Measurements from ENCODE around the gene ST8SIA2. TPM values are rescaled to one million over a fixed set of nuclear protein-coding genes. Genes with fewer than 3 reads are reported as not detected.

Gene ST8SIA2
- total RNA-seq, 1 donor from 2014 or later: 27.4 TPM

DNA sequence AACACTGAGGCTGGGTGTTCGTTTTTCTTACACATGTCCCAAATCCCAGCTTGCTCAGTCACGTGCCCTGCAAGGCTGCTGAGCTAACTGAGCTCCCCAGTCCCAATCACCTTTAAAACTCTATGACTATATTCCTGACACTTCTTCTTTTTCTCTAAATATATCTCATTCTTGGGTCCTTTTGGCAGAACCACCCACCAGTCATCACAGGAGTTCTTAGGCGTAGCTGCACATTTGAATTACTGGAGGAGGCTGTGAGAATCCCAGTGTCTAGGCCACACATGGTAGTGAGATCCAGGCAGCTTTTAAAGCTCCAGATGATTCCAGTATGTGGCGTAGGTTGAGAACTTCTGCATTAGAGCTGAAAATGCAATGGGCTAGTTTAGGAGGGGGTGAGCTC lies 66.3 kb downstream of the ST8SIA2 start:
- no peaks in the 10 kb centered on the region for H3K27me3 Mint-ChIP-seq (ENCODE audit: low read depth)
- no peak for DNase-seq (ENCODE audit: low read depth, low spot score)
- H3K9me3 Mint-ChIP-seq: no peaks in the 10 kb centered on the region
- H3K36me3 Mint-ChIP-seq (ENCODE audit: low read depth): peaks cover 21% of the 10 kb centered on the region
- TF ChIP-seq, protein P1, sequence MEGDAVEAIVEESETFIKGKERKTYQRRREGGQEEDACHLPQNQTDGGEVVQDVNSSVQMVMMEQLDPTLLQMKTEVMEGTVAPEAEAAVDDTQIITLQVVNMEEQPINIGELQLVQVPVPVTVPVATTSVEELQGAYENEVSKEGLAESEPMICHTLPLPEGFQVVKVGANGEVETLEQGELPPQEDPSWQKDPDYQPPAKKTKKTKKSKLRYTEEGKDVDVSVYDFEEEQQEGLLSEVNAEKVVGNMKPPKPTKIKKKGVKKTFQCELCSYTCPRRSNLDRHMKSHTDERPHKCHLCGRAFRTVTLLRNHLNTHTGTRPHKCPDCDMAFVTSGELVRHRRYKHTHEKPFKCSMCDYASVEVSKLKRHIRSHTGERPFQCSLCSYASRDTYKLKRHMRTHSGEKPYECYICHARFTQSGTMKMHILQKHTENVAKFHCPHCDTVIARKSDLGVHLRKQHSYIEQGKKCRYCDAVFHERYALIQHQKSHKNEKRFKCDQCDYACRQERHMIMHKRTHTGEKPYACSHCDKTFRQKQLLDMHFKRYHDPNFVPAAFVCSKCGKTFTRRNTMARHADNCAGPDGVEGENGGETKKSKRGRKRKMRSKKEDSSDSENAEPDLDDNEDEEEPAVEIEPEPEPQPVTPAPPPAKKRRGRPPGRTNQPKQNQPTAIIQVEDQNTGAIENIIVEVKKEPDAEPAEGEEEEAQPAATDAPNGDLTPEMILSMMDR (conservative IDR thresholded peaks at IDR 0.05): no peak
- H3K27ac Mint-ChIP-seq (ENCODE audit: unreplicated experiment): no peak overlapping the region
- H3K4me3 Mint-ChIP-seq: no peak overlapping the region
- H3K4me1 Mint-ChIP-seq: no peaks in the 10 kb centered on the region

DNA sequence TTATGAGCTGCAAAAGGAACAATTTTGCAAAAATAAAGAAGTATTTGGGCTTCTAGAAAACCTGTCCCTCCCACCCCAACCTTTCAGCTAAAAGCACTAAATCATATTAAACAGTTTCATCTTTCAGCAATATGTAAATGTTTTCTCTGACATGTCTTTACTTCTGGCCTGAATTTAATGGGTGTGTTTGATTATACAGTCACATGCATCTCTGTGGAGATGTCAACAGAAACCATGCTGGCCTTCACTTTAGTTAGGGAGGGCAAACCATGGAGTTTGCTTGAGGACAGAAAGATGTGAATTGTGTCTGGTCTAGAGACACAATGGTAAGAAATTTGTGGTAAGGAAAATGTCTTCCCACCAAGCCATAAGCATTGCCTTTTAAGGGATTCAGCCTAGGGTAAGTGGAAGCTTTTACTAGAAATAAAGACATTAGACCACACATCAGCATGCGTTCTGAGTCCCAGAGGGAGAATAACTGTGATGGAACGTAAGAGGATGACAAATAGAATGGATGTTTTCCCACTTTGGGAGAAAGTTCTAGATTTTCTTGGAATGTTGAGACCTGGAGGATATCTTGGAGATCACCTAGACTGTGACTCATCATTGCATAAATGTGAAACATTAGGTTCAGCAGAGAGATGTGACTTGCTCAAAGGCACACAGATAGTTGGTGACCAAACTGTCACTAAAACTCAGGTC lies 68.9 kb downstream of the ST8SIA2 start:
- TF ChIP-seq, protein P1 (conservative IDR thresholded peaks at IDR 0.05): no peak
- H3K4me1 Mint-ChIP-seq: no peaks in the 10 kb centered on the region
- H3K36me3 Mint-ChIP-seq (ENCODE audit: low read depth): peaks cover 35% of the 10 kb centered on the region
- H3K4me3 Mint-ChIP-seq: no peak overlapping the region
- H3K27ac Mint-ChIP-seq (ENCODE audit: unreplicated experiment): no peak overlapping the region
- DNase-seq (ENCODE audit: low read depth, low spot score): no peak
- no peaks in the 10 kb centered on the region for H3K9me3 Mint-ChIP-seq
- H3K27me3 Mint-ChIP-seq (ENCODE audit: low read depth): no peaks in the 10 kb centered on the region

DNA sequence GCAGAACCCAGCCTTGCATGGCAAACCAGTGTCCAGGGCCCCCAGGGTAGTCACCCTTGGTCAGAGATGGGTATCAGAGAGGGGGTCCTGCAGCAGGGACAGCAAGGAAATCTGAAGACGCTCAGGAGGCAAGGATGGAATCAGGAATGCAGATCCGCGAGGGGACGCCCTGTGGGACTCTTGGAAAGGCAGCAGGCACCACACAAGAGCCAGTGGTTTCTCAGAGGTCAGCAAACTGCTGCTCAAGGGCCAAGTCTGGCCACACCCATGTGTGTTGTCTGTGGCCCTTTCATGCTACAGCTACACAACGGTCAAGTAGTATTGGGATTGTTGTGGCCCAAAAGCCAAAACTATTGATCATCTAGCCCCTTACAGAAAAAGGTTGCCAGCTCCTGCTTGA lies 69.7 kb downstream of the ST8SIA2 start:
- no peak for DNase-seq (ENCODE audit: low read depth, low spot score)
- TF ChIP-seq, protein P1 (conservative IDR thresholded peaks at IDR 0.05): no peak
- Mint-ChIP-seq H3K9me3 (peaks cover 1% of the 10 kb centered on the region), H3K27me3 (ENCODE audit: low read depth) (no peaks in the 10 kb centered on the region), H3K27ac (ENCODE audit: unreplicated experiment) (peak overlapping the region; percentile 60), H3K36me3 (ENCODE audit: low read depth) (peaks cover 42% of the 10 kb centered on the region), H3K4me3 (no peak overlapping the region), H3K4me1 (no peaks in the 10 kb centered on the region)

DNA sequence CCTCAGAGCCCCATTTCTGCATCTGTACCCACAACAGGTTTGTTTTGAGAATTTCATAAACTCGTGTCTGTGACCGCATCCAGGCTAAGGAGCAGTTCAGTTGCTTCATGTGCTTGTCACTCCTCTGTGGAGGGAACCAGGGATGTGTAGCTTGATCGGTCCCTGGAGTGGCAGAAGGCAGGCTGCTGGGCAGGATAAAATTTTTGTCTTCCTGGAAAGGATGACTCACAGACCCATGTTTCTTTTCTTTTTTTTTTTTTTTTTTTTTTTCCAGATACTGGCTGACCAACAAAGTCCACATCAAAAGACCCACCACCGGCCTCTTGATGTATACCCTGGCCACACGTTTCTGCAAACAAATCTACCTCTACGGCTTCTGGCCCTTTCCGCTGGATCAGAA lies 70.1 kb downstream of the ST8SIA2 start:
- Mint-ChIP-seq H3K36me3 (ENCODE audit: low read depth) (peaks cover 39% of the 10 kb centered on the region), H3K27me3 (ENCODE audit: low read depth) (no peaks in the 10 kb centered on the region), H3K27ac (ENCODE audit: unreplicated experiment) (peak overlapping the region; percentile 60), H3K9me3 (peaks cover 2% of the 10 kb centered on the region), H3K4me1 (no peaks in the 10 kb centered on the region), H3K4me3 (no peak overlapping the region)
- TF ChIP-seq, protein P1 (conservative IDR thresholded peaks at IDR 0.05): no peak
- no peak for DNase-seq (ENCODE audit: low read depth, low spot score)

DNA sequence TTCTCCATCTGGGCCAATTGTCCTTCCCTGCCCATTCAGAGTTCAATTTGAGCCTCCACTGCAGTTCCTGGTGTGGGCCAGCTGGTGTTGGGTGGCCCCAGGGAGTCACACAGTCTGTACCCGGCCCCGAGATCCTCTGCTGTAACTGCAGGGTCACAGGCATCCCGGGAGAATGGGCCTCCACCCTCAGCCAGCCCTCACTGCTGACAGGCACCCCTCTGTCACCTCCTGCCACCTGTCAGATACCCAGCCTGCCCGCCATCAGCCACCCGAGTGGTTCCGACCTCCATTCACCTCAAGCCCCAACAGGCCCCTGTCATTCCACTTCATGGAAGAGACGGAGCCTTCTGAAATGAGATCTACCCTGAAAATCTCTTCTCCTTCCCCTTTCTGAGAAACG lies 73.2 kb downstream of the ST8SIA2 start:
- H3K4me3 Mint-ChIP-seq: no peak overlapping the region
- DNase-seq (ENCODE audit: low read depth, low spot score): no peak
- peaks cover 39% of the 10 kb centered on the region for H3K36me3 Mint-ChIP-seq (ENCODE audit: low read depth)

More for the DNA sequence above, 73.2 kb downstream of the ST8SIA2 start:
- TF ChIP-seq, protein P1 (conservative IDR thresholded peaks at IDR 0.05): no peak
- Mint-ChIP-seq H3K9me3 (peaks cover 2% of the 10 kb centered on the region), H3K27me3 (ENCODE audit: low read depth) (no peaks in the 10 kb centered on the region), H3K4me1 (peaks cover 7% of the 10 kb centered on the region), H3K27ac (ENCODE audit: unreplicated experiment) (no peak overlapping the region)

Measured in neural crest cell (in vitro differentiated cells).